Fibroblast of lung (primary cell): ENCODE data around the gene BCAS3. TPM values are rescaled to one million over a fixed set of nuclear protein-coding genes. Genes with fewer than 3 reads are reported as not detected.

ENCODE experiments used
- DNase-seq, 2 donors: peaks; one replicate each; pipeline versions ENCODE4 v3.0.0 to v3.0.0-alpha.2; 2010; ENCODE audit warnings: low read depth in 2 of 2
- H2AFZ ChIP-seq: 2 replicates; pipeline ENCODE4 v1.5.1; 2012; ENCODE audit warnings: low read length, control low read depth, inconsistent platforms
- H3K27ac ChIP-seq: 2 replicates; pipeline ENCODE4 v1.5.1; 2011; ENCODE audit warnings: low read length, control low read depth; ENCODE audit not compliant: insufficient read depth
- H3K27me3 ChIP-seq: 2 replicates; pipeline ENCODE4 v1.5.1; 2011; ENCODE audit warnings: mild to moderate bottlenecking, low read length; ENCODE audit not compliant: control insufficient read depth, insufficient read depth
- H3K36me3 ChIP-seq: 2 replicates; pipeline ENCODE4 v1.5.1; 2011; ENCODE audit warnings: low read length; ENCODE audit not compliant: control insufficient read depth, insufficient read depth
- H3K4me1 ChIP-seq: 2 replicates; pipeline ENCODE4 v1.5.1; 2011; ENCODE audit warnings: low read length; ENCODE audit not compliant: control insufficient read depth, insufficient read depth; ENCODE audit errors: extremely low read depth
- H3K4me2 ChIP-seq: 2 replicates; pipeline ENCODE4 v1.5.1; 2011; ENCODE audit warnings: low read length, control low read depth; ENCODE audit not compliant: insufficient read depth; ENCODE audit errors: extremely low read depth
- H3K4me3 ChIP-seq, 4 experiments: fragments of 200-600 bp in 1 of 4; sonication (generic) in 1 of 4; replicated peaks in 1 of 4; 2 replicates each; pipeline ENCODE4 v1.5.1; 2011 to 2016; ENCODE audit warnings: low read length in 4 of 4, low read depth in 3 of 4, mild to moderate bottlenecking in 3 of 4, control low read depth in 2 of 4, inconsistent platforms in 1 of 4, mixed read lengths in 1 of 4; ENCODE audit not compliant: insufficient read depth in 1 of 4; ENCODE audit errors: control extremely low read depth in 1 of 4
- H3K79me2 ChIP-seq: 2 replicates; pipeline ENCODE4 v1.5.1; 2012; ENCODE audit warnings: mild to moderate bottlenecking, low read length, inconsistent platforms; ENCODE audit not compliant: control insufficient read depth, insufficient read depth
- H3K9ac ChIP-seq: 2 replicates; pipeline ENCODE4 v1.5.1; 2011; ENCODE audit warnings: mild to moderate bottlenecking, low read length, control low read depth; ENCODE audit not compliant: insufficient read depth
- H3K9me3 ChIP-seq: 2 replicates; pipeline ENCODE4 v1.5.1; 2012; ENCODE audit warnings: low read depth, low read length; ENCODE audit not compliant: control insufficient read depth, insufficient read depth
- H4K20me1 ChIP-seq: 2 replicates; pipeline ENCODE4 v1.5.1; 2011; ENCODE audit warnings: low read length; ENCODE audit not compliant: control insufficient read depth, insufficient read depth; ENCODE audit errors: extremely low read depth
- EZH2 ChIP-seq: IDR thresholded peaks from 2 replicates; pipeline ENCODE4 v1.5.1; 2012; ENCODE audit warnings: low read length, control low read depth, mild to moderate bottlenecking; ENCODE audit errors: missing control alignments
- polyA plus RNA-seq, 2 donors: library from polyadenylated mRNA; depleted of rRNA in 1 of 2; stranded (reverse) in 1 of 2; unstranded in 1 of 2; fragments of >200 nt; gene quantifications; 2 replicates each; pipeline ENCODE4 v1.2.1, GENCODE V29; 2011 to 2012; ENCODE audit warnings: missing spikeins in 1 of 2
- total RNA-seq: library from RNA; depleted of rRNA; stranded (reverse); fragments of >200 nt; gene quantifications from 2 replicates; pipeline ENCODE4 v1.2.1, GENCODE V29; 2014
- TF ChIP-seq, protein P1 (sequence below), 2 donors: IDR thresholded peaks in 1 of 2; conservative IDR thresholded peaks in 1 of 2; 1 replicate in 1 of 2; 2 replicates in 1 of 2; pipeline ENCODE4 v1.5.1; 2011 to 2012; ENCODE audit warnings: low read length in 2 of 2, control low read depth in 1 of 2, inconsistent platforms in 1 of 2, low read depth in 1 of 2, mild to moderate bottlenecking in 1 of 2

Gene BCAS3
- total and polyA plus RNA-seq, 2 donors (not counting 1 experiment from before 2014, with no cell fraction given), result 9.9 to 43.6 TPM

DNA sequence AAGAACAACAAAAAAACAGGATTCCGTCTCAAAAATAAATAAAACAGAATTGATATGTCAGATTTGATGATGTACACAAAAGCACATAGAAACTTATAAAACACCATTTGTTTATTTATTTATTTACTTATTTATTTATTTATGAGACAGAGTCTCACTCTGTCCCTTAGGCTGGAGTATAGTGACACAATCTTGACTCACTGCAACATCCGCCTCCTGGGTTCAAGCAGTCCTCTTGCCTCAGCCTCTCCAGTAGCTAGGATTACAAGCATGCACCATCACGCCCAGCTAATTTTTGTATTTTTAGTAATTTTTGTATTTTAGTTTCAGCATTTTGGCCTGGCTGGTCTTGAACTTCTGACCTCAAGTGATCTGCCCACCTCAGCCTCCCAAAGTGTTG is 21.4 kb downstream of the BCAS3 start:
- Histone ChIP-seq H3K9me3 (no peaks in the 10 kb centered on the region), H3K4me1 (no peaks in the 10 kb centered on the region), H3K79me2 (no peaks in the 10 kb centered on the region), H3K4me2 (no peak overlapping the region), H4K20me1 (no peaks in the 10 kb centered on the region), H3K4me3 (no peak overlapping the region), H2AFZ (no peak overlapping the region), H3K27ac (no peak overlapping the region), H3K9ac (no peak overlapping the region), H3K36me3 (no peaks in the 10 kb centered on the region), H3K27me3 (no peaks in the 10 kb centered on the region)
- DNase-seq, result no peak
- no peak for TF ChIP-seq EZH2
- TF ChIP-seq, protein P1, sequence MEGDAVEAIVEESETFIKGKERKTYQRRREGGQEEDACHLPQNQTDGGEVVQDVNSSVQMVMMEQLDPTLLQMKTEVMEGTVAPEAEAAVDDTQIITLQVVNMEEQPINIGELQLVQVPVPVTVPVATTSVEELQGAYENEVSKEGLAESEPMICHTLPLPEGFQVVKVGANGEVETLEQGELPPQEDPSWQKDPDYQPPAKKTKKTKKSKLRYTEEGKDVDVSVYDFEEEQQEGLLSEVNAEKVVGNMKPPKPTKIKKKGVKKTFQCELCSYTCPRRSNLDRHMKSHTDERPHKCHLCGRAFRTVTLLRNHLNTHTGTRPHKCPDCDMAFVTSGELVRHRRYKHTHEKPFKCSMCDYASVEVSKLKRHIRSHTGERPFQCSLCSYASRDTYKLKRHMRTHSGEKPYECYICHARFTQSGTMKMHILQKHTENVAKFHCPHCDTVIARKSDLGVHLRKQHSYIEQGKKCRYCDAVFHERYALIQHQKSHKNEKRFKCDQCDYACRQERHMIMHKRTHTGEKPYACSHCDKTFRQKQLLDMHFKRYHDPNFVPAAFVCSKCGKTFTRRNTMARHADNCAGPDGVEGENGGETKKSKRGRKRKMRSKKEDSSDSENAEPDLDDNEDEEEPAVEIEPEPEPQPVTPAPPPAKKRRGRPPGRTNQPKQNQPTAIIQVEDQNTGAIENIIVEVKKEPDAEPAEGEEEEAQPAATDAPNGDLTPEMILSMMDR (conservative IDR thresholded peaks at IDR 0.05 in 1 of 2, IDR thresholded peaks at IDR 0.05 in 1 of 2; ENCODE audit: low read depth in 1 of 2, low read length in 2 of 2), result no peak

DNA sequence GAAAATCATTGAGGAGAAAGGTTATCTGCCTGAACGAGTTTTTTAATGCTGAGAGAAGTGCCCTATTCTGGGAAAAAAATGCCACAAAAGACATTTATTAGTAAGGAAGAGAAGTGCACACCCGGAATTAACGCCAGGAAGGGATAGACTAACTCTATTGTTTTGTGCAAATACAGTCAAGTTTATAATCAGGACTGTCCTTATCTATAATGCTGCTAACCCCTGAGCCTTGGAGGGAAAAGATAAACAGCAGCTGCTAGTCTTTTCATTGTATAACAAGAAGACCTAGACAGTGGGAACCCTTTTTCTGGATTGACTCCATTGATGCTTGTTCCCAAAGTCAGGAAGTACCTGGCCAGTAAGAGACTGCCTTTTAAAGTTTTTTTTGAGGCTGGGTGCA is 26.5 kb downstream of the BCAS3 start:
- Histone ChIP-seq H2AFZ (no peak overlapping the region), H3K4me3 (no peak overlapping the region), H3K4me2 (no peak overlapping the region), H4K20me1 (no peaks in the 10 kb centered on the region), H3K79me2 (no peaks in the 10 kb centered on the region), H3K9ac (no peak overlapping the region), H3K27me3 (no peaks in the 10 kb centered on the region), H3K4me1 (no peaks in the 10 kb centered on the region), H3K36me3 (no peaks in the 10 kb centered on the region), H3K27ac (no peak overlapping the region), H3K9me3 (no peaks in the 10 kb centered on the region)
- DNase-seq, result no peak
- TF ChIP-seq EZH2, result no peak
- TF ChIP-seq, protein P1 (conservative IDR thresholded peaks at IDR 0.05 in 1 of 2, IDR thresholded peaks at IDR 0.05 in 1 of 2; ENCODE audit: low read depth in 1 of 2, low read length in 2 of 2), result no peak

GRCh38 chr17:60712675-60713074 is 35.0 kb downstream of the BCAS3 start:
- Histone ChIP-seq H3K4me1 (no peaks in the 10 kb centered on the region), H3K9ac (no peak overlapping the region), H3K79me2 (no peaks in the 10 kb centered on the region), H3K9me3 (no peaks in the 10 kb centered on the region), H3K27me3 (no peaks in the 10 kb centered on the region), H3K27ac (no peak overlapping the region), H3K4me2 (no peak overlapping the region), H3K4me3 (no peak overlapping the region), H3K36me3 (no peaks in the 10 kb centered on the region), H4K20me1 (no peaks in the 10 kb centered on the region), H2AFZ (no peak overlapping the region)
- no peak for DNase-seq
- TF ChIP-seq, protein P1 (conservative IDR thresholded peaks at IDR 0.05 in 1 of 2, IDR thresholded peaks at IDR 0.05 in 1 of 2; ENCODE audit: low read depth in 1 of 2, low read length in 2 of 2), result no peak
- no peak for TF ChIP-seq EZH2
